Chondrocyte (in vitro differentiated cells): Measurements from ENCODE around the gene RPL10. TPM values are rescaled to one million over a fixed set of nuclear protein-coding genes. Genes with fewer than 3 reads are reported as not detected.

Experiments used
- DNase-seq: peaks from one replicate; pipeline ENCODE4 v3.0.0; 2021; ENCODE audit warnings: mixed read lengths, low spot score
- H3K27ac Mint-ChIP-seq: one replicate; pipeline ENCODE4 v1.8.0; 2021; ENCODE audit warnings: mild to moderate bottlenecking, moderate library complexity, mixed read lengths; ENCODE audit not compliant: unreplicated experiment
- H3K27me3 Mint-ChIP-seq: 2 replicates; pipeline ENCODE4 v1.8.0; 2021; ENCODE audit warnings: low read depth, mixed read lengths
- H3K36me3 Mint-ChIP-seq: 2 replicates; pipeline ENCODE4 v1.8.0; 2021; ENCODE audit warnings: low read depth, mixed read lengths
- H3K4me1 Mint-ChIP-seq: 2 replicates; pipeline ENCODE4 v1.8.0; 2021; ENCODE audit warnings: low read depth, mild to moderate bottlenecking, mixed read lengths
- H3K4me3 Mint-ChIP-seq: one replicate; pipeline ENCODE4 v1.8.0; 2021; ENCODE audit warnings: mild to moderate bottlenecking, moderate library complexity, mixed read lengths; ENCODE audit not compliant: unreplicated experiment
- H3K9me3 Mint-ChIP-seq: 2 replicates; pipeline ENCODE4 v1.8.0; 2021; ENCODE audit warnings: low read depth, mixed read lengths
- CTCF ChIP-seq: fragments of 200-600 bp; sonication (generic); IDR thresholded peaks from 2 replicates; pipeline ENCODE4 v1.5.0; 2021; ENCODE audit warnings: antibody characterized with exemption, mild to moderate bottlenecking, moderate library complexity
- total RNA-seq: library from RNA; stranded (reverse); gene quantifications from 3 replicates; pipeline ENCODE4 v1.2.1, GENCODE V29; 2021

Gene RPL10
- total RNA-seq, 1 donor from 2014 or later = 2,160 TPM

- no peak overlapping the region for H3K27ac Mint-ChIP-seq
- no peak for DNase-seq
- H3K36me3 Mint-ChIP-seq = peaks cover 9% of the 10 kb centered on the region
- no peak overlapping the region for H3K4me3 Mint-ChIP-seq
- H3K9me3 Mint-ChIP-seq = no peaks in the 10 kb centered on the region
- no peak for TF ChIP-seq CTCF
- H3K27me3 Mint-ChIP-seq = no peaks in the 10 kb centered on the region
- no peaks in the 10 kb centered on the region for H3K4me1 Mint-ChIP-seq
These were observed 47.6 kb upstream of the RPL10 start for GRCh38 chrX:154350429-154351182.

DNA sequence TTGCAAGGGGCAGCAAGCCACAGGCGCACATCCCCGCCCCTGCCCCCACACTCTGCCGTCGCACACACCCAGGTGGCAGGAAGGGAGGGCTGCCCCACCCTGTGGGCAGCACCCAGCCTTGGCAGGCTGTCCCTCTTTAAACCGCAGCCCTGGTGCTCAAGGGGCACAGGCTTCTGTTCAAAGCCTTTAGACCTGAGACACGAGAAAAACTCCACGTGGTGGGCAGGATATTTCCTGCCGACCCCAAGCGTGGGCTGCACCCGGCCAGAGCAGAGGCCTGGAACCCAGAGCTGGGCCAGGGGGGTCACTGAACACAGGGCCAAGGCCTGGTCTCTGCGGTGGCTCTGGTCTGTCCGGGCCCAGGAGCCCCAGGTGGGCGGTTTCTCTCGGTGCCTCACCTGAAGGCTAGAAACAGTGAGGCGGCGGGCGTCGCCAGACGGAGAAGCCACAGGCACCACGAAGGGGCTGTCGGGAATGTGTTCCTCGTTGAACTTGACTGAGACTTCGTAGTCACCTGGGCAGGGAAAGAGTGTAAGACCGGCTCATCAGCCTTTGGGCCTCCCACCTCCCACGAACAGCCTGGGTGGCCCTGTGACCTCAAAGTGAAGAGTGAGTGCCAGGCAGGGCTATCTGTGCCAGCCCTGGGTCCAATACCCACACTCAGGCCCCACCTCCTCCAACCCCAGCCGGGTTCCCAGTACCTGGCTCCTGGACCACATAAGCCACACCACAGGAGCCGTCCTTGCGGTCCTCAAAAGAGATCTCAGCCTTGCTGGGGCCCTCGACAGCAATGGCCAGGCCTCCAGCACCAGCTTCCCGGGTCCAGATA lies 46.8 kb upstream of the RPL10 start:
- Mint-ChIP-seq H3K9me3 (no peaks in the 10 kb centered on the region), H3K4me1 (peaks cover 2% of the 10 kb centered on the region), H3K27ac (peak overlapping the region; percentile 41), H3K4me3 (no peak overlapping the region), H3K36me3 (peaks cover 13% of the 10 kb centered on the region), H3K27me3 (no peaks in the 10 kb centered on the region)
- DNase-seq = no peak
- no peak for TF ChIP-seq CTCF

- H3K27ac Mint-ChIP-seq = no peak overlapping the region
- H3K9me3 Mint-ChIP-seq = no peaks in the 10 kb centered on the region
- no peak for TF ChIP-seq CTCF
- DNase-seq = no peak
- H3K4me3 Mint-ChIP-seq = no peak overlapping the region
- H3K27me3 Mint-ChIP-seq = no peaks in the 10 kb centered on the region
- H3K4me1 Mint-ChIP-seq = peaks cover 3% of the 10 kb centered on the region
- peaks cover 13% of the 10 kb centered on the region for H3K36me3 Mint-ChIP-seq
These were observed 46.2 kb upstream of the RPL10 start for GRCh38 chrX:154352012-154352401.

DNA sequence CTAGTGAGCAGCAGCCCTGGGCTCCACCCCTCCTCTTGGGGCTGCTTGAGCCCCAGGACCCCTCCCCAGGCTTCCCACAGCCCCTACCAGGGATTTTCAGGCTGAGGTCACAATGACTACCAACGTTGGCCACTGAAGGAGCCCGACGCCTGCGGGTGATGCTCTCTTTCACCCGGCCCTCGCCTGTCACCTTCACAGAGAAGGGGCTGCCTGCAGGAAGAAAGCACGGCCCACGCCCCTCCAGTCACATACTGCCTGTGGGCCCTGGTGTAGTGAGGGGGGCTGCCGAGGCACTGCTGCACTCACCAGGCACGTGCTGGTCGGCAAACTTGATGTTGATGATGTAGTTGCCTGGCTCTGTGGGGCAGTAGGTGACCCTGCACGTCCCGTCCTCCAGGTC lies 45.7 kb upstream of the RPL10 start:
- H3K27ac Mint-ChIP-seq = no peak overlapping the region
- no peaks in the 10 kb centered on the region for H3K9me3 Mint-ChIP-seq
- H3K4me3 Mint-ChIP-seq = no peak overlapping the region

More for the DNA sequence above, 45.7 kb upstream of the RPL10 start:
- peaks cover 4% of the 10 kb centered on the region for H3K4me1 Mint-ChIP-seq
- H3K27me3 Mint-ChIP-seq = no peaks in the 10 kb centered on the region
- peaks cover 13% of the 10 kb centered on the region for H3K36me3 Mint-ChIP-seq
- DNase-seq = no peak
- TF ChIP-seq CTCF = no peak
